ENCODE data around the gene TBL1X.

The TBL1X gene

GRCh38 chrX:9569876-9570301 is 105.0 kb downstream of the TBL1X start:
- CTCF ChIA-PET, result no interaction called here
- POLR2A ChIA-PET, result no interaction called here
- no peak for DNase-seq (ENCODE audit: extremely low spot score)
- TF ChIP-seq CTCF (IDR thresholded peaks at IDR 0.05; ENCODE audit: control extremely low read depth, extremely low read depth, low read depth, missing control alignments), result no peak

GRCh38 chrX:9573282-9574106 is 108.6 kb downstream of the TBL1X start:
- DNase-seq (ENCODE audit: extremely low spot score), result no peak
- no peak for TF ChIP-seq CTCF (IDR thresholded peaks at IDR 0.05; ENCODE audit: control extremely low read depth, extremely low read depth, low read depth, missing control alignments)
- POLR2A ChIA-PET, result no interaction called here
- CTCF ChIA-PET, result no interaction called here

GRCh38 chrX:9576059-9576458 is 111.2 kb downstream of the TBL1X start:
- TF ChIP-seq CTCF (IDR thresholded peaks at IDR 0.05; ENCODE audit: control extremely low read depth, extremely low read depth, low read depth, missing control alignments), result no peak
- POLR2A ChIA-PET, result no interaction called here
- no peak for DNase-seq (ENCODE audit: extremely low spot score)
- CTCF ChIA-PET, result no interaction called here

- TF ChIP-seq CTCF (IDR thresholded peaks at IDR 0.05; ENCODE audit: control extremely low read depth, extremely low read depth, low read depth, missing control alignments), result no peak
- ChIA-PET CTCF (no interaction called here), POLR2A (no interaction called here)
- DNase-seq (ENCODE audit: extremely low spot score), result no peak
These were observed 112.7 kb downstream of the TBL1X start for GRCh38 chrX:9577555-9577954.

GRCh38 chrX:9578083-9578779 is 113.4 kb downstream of the TBL1X start:
- CTCF ChIA-PET, result no interaction called here
- TF ChIP-seq CTCF (IDR thresholded peaks at IDR 0.05; ENCODE audit: control extremely low read depth, extremely low read depth, low read depth, missing control alignments), result no peak
- DNase-seq (ENCODE audit: extremely low spot score), result no peak
- POLR2A ChIA-PET, result no interaction called here

- ChIA-PET CTCF (interaction anchor here (0.8 kb wide), 1 partner anchor 28 kb away, joined by 3 read pairs; no protein-coding TSS in a partner anchor), POLR2A (no interaction called here)
- TF ChIP-seq CTCF (IDR thresholded peaks at IDR 0.05; ENCODE audit: control extremely low read depth, extremely low read depth, low read depth, missing control alignments), result no peak
- no peak for DNase-seq (ENCODE audit: extremely low spot score)
These were observed 117.0 kb downstream of the TBL1X start for GRCh38 chrX:9581771-9582385.

Measured in GM10248 (cell line).